AML-193 (cell line): ENCODE results near the gene HMCN2.
"Not testable (repeated sequence)": the region's sequence is repeated elsewhere in the genome, so short reads cannot be mapped to it uniquely, and the experiment has no call there.

ENCODE experiments used
- DNase-seq, 2 experiments: peaks; one replicate each; lab custom pipeline; 2025; lab: John Stamatoyannopoulos, UW

The HMCN2 gene

DNA sequence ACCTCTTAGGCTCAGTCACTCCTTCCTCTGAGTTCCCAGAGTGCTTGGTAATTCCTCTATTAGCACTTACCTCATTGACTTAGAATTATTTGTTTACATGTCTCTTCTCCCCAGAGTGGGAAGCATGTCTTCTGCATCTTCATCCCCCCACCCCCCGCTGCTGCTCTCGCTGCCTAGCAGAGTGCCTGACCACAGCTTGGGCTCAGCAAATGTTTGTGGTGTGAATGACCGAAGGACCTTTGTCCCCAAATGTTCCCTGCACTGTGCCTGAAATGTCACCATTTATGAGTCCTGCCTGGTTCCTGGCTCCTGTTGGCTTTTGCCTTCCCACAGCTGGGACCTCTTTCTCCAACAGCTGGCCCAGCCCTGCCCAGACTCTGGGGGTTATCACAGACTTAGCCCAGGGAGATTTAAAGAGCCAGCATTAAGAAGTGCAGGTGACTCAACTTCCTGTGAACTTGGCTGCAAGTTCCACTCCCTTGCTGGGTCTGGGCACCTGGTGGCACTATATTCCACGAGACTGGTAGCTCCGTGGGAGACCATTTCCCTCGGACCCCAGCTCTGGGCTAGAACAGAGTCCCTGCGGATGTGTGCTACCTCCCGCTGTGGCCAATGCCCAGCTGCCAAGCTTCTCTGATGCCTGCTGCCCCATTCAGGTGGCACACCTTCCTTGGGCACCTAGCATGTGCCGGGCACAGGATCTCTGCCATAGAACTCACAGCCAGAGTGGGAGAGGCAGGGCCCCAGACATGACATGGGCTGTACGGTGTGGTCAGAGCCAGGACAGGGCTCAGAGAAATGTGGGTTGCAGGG lies 1.8 kb upstream of the HMCN2 start:
- no peak for DNase-seq

DNA sequence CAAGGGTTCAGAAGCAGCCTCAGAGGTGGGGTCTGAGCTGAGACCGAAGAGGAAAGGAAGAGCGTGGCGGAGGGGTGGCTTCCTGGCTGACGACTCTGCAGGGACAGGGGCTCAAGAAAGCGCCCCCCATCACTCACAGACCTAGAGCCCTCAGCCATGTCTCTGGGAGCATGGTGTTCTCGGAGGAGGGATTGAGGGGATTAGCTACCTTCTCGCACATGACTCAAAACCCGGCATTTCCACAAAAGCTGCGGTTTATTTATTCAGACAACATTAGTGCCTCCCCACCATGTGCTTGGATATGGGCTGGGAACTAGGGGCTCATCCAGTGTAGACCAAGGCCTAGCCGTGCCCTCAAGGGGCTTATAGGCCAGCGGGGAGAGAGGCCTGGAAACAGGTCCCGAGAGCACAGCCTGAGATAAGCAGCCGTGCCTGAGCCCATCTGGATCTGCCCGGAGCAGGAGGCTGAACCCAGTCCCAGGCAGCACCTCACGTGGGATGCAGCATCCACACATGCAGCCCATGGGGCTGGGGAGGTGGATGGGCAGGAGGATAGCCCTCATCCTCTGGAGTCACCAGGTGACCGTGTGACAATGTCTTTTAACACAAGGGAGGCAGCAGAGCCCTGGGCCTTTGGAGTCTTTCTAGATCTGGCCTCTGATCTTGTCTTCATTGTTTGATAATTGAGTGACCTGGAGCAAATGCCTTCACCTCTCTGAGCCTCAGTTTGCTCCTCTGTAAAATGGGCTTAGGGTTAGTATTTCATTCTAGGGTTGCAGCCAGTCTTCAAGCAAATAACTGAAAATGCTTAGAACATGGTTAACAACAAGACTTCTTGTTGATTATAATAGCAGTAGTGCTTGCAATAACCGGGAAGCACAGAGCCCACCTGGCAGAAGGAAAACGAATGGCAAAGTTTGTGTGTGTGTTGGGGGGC lies 878 bp upstream of the HMCN2 start:
- no peak for DNase-seq

DNA sequence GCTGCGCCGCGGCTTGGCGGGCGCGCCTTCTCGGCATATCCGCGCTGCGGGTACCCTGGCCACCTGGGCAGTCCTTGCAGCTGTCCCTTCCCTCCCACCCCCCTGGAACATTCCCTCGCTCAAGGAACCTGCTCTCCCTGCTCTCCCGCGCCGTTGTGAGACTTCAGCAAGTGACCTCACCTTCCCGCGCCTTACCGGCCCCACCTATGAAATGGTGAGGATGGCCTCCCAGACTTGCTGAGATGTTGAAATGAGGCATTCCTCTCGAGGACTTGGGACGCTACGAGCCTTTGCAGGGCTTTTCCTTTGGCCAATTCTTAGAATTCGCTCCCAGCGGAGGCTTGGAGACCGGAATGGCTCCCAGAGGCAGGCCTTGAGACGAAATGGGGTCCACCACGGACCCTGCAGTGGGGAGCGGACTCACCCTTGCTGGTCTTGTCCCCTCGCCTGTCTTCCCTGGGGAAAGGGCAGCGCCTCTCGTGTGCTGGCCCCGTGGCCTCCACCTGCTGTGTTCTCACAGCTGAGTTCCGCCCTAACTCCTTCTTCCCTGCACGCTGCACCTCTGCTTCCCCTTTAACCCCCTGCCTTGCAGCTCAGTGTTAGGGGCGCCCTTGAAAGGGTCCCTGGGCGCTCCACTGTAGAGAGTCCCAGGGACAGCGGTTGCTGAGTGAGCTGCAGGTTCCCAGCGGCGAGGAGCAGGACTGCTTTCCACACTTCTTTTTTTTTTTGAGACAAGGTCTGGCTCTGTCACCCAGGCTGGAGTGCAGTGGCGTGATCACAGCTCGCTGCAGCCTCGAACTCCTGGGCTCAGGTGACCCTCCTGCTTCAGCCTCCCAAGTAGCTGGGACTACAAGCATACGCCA lies 907 bp downstream of the HMCN2 start:
- no peak for DNase-seq

DNA sequence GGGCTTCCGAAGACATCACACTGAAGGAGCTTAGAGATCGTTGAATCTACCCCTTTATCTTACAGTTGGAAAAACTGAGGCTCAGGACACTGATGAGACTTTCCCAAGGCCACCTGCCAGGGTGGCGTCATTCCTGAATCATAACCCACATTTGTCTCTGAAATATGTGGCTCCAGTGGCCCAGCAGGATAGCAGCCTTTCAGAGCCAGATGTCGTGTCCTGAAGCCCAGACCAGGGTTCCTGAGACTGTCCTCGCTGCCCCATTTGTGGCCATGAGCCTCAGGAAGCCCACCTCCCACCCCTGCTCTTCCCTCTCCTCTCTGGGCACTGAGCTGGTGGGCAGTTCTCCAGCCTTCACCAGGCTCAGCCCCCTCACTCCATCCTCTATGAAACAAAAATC lies 2.4 kb downstream of the HMCN2 start:
- no peak for DNase-seq

DNA sequence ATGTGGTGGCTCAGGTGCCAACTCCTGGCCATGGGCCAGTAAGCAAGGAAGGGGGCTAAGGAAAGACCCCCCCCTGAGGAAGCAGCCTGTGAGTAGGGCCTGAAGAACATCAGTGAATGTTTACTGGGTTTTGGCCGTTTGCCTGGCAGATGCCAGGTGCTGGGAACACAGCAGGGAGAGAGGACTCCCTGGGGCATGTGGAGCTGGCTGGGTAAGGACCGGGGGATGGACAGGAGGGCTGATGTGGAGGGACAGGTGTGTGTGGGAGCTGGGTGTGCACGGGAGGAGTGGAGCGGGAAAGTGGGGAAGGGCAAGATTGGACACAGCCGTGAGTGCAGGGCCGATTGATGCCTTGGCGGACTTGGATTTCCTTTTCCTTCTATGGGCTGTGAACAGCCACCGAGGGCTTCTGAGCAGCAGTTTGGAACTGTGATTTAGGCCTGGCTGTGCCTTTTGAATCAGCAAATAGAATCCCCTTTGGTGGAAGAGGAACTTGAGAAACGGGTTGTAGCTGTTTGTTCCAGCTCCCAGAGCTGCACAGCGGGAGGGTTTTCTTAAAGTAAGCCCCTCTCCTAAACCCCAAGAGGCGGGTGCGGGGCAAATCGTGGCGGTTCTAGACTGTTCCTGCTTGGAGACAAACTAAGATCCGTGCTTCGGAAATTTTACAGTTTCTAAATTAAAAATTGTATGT lies 3.1 kb downstream of the HMCN2 start:
- peak; percentile 2 to 8 for DNase-seq

DNA sequence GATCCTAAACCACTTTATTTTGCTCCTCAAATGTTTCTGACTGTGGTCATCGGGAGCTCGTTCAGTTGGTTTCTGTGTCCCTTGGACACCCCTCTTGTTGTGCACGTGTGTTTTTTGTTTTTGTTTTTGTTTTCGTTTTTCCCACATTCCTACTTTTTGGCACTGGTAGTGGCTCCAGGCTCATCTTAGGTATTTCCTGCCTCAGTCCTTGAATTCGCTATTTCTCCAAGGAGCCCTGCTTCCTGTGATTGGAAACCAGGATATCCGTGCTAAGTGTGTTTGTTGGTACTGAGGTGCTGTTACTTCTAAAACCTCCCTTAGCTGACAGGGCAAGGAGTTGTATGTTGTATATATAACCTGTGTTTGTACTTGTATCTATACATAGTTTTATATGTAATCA lies 5.9 kb downstream of the HMCN2 start:
- no peak for DNase-seq

DNA sequence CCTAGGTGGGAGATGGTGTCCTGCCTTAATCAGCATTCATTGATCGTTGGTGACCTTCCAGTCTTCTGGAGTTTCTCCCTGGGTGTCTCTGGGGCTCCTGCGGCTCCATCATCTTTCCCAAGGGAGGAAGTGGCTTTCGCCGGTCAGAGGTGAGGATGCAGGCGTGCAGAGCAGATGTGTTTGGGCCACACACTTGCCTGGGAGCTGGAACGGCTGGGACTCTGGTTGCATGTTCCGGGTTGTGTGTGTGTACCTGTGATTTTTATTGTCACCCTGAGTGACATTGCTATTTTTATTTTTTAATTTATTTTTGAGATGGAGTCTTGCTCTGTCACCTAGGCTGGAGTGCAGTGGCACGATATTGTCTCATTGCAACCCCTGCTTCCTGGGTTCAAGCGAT lies 9.6 kb downstream of the HMCN2 start:
- no peak for DNase-seq

DNA sequence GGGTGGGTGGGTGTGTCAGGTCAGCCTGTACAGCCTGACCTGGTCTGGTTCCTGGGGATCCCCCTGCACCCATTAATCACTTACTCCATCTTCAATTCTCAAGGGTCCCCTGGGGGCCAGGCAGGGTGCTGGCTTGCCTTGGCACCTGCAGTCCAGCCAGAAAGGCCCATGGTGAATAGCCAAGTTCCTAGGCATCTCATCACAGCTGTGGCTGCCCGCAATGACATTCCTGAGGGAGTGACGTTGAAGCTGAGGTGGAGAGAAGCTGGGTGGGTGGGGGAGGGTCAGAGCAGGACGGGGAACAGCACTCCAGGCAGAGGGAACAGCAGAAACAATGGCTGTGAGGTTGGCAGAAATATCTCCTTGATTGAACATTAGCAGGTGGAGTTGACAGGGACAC lies 10.6 kb downstream of the HMCN2 start:
- no peak for DNase-seq

DNA sequence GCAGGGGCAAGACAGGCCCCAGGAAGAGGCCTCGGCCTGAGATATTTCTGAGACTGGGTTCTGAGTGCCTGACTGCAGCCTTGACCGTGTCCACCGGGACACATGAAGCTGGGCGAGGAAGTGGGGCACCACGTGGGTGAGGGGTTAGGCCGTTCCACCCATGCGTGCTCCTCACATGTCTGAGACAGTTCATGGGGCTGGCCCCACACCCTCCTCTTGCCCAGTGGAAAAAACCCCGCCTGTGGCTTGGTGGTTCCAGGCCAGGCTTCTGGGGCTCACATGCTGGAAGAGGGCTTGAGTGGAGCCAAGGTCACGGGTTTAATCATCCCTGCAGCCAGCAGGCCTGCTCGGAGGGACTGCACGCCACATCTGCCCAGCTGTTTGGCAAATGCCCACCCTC lies 11.4 kb downstream of the HMCN2 start:
- no peak for DNase-seq

DNA sequence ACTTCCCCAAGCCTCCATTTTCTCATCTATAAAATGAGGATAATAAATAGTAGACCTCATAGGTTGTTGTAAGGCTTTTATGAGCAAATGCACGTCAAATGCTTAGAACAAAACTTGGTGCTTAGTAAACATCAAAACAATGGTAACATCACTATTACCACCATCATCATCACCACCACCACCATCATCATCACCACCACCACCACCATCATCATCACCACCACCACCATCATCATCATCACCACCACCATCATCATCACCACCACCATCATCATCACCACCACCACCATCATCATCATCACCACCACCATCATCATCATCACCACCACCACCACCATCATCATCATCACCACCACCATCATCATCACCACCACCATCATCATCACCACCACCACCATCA lies 12.0 kb downstream of the HMCN2 start:
- not testable (repeated sequence) for DNase-seq

DNA sequence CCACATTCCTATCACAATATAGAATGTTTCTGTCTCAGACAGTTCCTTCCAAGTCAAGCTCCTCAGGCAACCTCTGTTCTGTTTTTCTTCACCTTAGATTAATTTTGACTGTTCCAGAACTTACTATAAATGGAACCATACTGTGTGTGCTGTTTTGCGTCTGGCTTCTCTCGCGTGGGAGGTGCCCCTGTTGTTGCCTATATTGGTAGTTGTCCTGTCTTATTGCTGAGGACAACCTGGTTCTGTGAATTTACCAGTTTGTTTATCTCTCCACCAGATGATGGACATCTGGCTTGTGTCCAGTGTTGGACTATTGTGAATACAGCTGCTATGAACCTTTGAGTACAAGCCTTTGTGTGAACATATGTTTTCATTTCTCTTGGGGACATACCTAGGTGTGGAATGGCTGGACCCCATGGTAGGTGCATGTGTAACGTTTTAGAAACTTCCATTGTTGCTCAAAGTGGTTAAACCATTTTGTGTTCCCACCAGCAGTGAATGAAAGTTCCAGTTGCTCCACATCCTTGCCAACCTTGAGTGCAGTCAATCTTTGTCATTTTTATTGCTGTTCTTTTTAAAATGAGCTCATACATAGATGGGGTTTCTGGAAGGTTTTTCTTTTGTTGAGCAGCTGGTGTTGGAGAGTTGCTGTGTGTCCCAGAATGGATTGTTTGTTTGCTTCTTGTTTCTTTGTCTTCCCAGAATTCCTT lies 18.1 kb downstream of the HMCN2 start:
- no peak for DNase-seq

DNA sequence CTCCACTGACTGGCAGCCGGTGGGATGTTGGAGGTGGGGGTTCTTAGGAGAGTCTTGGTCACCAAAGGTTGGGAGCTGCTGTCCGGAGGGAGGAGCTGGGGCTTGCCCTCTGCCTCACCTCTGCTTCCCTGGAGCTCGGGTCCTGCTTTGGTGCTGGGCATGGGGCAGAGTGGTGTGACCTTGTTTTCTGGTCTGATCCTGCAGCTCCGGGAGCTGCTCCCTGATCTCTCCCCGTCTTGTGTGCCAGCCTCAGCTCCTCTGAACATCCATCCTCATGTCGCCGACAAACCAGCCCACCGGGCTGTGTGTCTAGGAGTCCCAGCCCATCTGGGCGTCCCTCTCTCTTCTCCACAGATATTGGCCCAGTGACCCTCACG lies 18.7 kb downstream of the HMCN2 start:
- DNase-seq = no peak

DNA sequence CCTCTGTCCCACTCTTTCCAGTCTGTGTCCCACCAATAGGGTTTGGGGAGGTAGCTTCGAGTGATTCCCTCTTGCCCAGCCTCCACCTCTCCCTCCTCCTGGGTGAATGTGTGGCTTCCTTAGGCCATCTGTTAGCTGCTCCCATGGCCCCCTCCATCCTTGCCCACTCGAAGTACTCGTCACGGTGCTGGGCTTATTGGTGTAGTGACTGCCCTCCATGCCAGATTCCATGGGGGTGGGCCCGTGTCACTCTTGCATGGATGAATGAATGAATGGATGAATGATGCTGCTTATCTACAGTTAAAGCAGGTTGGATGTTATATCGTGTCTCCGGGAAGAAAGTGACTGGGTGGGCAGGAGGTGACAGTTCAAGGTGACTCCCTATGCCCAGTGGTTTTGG lies 19.1 kb downstream of the HMCN2 start:
- no peak for DNase-seq

DNA sequence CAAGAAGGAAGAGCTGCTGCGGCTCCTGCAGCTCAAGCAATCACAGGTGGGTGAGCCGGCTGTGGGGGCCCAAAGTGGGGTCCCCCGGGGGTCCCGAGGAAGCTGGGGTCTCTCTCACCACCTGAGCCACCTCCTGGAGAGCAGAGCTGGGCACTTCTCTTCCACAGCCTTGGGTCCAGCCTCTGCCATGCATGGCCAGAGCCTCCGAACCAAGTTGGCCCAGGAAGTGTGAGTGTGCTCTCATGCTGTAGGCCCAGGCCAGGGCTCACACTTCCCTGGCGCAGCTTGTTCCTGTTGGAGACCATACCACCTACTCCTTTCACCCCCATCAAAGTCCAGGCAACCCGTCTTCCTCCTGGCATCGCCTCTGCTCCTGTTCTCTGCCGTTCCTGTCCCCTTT lies 19.7 kb downstream of the HMCN2 start:
- no peak for DNase-seq

DNA sequence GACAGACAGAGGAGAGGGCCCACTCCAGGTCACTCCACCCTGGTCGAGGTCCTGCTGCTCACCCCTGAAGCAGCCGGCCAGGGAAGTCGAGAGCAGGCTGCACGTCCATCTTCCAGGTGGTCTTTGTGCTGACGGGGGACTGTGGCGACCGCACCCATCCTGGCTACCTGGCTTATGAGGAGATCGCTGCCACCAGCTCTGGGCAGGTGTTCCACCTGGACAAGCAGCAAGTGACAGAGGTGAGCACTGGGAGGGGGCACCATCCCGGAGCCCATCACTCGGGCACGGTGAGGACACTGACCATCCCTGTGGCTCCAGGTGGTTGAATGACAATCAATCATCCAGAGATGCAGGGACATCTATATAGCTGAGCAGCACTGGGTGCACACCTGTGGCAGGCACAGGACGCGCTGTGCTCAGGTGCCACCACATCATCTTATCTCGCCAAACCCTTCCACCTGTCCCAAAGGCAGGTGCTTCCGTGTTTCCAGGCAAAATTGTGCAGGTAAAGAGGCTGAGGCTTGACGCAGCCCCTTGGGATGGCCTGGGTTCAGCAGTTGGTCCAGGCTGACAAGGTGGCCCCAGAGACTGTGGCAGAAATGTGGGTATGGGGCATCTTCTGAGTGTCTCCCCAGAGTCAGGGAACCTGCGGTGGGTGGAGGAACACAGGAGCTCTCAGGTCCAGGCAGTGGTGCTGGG lies 20.7 kb downstream of the HMCN2 start:
- DNase-seq = no peak

DNA sequence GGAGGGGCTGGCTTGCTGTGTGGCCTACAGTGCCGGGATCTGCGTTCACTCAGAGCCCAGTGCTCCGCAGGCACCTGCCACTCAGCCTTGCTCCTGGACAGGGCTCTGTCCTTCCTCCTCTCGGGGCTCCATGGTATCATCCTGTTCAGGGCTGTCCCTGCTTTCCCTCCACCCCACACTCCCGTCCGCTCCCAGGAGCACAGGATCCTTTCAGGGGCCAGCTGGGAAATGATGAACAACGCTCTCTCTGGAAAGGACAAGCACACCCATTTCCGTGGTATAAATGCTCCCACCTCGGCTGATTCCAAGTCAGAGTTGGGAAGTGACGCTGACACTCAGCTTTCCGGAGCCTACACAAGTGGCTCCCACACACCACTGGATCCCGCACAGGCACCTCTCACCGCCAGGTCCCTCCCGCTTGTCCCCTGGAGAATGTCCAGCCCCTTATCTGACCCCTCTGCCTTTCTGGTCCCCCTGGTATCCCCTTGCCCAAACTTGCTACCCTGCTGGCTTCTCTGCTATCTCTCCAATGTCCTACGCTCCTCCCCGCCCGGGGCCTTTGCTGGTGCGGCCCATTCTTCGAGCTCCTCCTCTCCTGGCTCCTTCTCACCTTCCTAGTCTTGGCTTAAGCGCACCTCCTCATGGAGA lies 21.3 kb downstream of the HMCN2 start:
- DNase-seq = no peak

DNA sequence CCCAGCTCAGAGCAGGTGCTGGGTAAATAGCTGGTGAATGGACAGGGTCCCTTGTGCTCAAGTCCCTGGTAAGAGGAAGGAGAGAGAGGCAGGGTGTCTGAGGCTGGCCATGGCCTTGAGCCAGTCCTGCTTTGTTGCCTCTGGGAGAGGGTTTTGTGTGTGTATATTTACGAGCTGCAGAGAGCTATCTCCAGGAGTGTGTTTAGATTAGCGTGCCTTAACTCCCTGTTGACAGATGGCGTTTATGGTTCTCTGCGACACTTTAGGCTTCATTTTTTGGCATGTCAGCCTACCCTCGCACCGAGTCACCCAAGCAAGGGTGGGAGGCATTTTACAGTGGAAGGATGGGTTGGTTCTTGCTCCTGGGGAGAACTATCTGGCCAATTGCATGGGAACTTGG lies 22.2 kb downstream of the HMCN2 start:
- DNase-seq = no peak

DNA sequence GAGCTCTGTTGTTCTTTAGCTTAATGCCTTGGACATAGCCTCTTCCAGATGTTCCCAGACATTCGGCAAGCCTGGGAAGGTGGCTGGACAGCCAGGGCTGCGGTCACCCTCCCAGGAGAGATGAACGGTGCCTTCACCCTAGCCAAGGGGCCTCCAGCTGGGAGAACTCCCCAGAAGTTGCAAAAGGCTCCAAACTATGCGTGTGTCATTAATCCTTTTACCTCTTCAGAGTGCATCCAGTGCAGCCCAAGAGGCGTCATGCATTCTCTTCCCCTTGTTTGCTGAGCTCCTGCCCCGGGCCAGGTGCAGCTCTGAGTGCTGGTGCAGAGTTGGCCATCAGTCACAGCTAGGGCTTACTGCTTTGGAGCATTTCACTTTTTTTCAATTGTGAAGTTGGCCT lies 22.8 kb downstream of the HMCN2 start:
- DNase-seq = no peak

DNA sequence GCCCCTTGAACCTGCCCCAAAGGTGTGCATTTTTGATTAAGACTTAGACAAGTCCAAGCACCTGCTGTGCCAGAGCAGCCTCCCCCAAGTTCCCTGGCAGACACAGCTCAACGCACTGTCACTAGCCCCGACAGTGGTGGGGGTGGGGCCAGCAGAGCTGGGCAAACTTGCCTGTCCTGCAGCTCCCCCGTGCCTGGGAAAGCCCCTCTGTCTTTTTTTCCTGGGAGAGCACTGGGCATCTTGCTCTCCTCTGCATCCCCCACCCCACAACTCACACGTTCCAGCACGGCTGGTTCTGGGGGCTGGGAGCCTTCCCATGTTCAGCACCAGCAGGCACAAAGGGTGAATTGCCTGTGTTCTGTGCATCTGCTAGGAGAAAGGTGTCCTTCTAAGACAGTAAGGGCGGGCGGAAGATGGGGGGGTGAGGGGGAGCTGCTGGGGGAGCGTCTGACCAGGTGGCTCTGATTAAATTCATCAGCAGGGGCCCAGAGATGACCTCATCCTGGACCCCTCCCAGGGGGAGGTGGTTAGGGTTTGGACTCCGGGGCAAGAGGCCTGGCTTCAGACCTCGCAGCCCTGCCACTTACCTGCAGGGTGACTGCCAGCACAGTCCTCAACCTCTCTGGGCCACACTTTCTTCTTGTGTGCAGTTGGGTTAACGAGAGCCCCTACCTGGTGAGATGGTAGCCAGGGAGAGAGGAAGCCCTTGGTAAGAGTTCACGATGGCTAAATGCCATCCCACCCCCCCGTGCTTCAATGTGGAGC lies 23.5 kb downstream of the HMCN2 start:
- no peak for DNase-seq
